A549 (cell line): ENCODE measurements around the gene RNGTT. TPM values are rescaled to one million over a fixed set of nuclear protein-coding genes. Genes with fewer than 3 reads are reported as not detected.
"Not testable (repeated sequence)": the region's sequence is repeated elsewhere in the genome, so short reads cannot be mapped to it uniquely, and the experiment has no call there.

Experiments
- ATAC-seq, 2 experiments: fragments of 200-7000 bp in 1 of 2; fragments of >200 bp in 1 of 2; cut with Nextera tagmentation in 1 of 2; cut with Tn5 transposase in 1 of 2; 3 replicates each; pipeline versions ENCODE4 v1.8.0 to v1.9.1; 2018 to 2020; ENCODE audit warnings: mild to moderate bottlenecking in 1 of 2, moderate library complexity in 1 of 2
- CTCF ChIA-PET: fragments of 300-600 bp; sonication (Branson Sonifier 250); formaldehyde crosslinking; extraction: SDS; loops from one replicate; lab custom pipeline; 2021; ENCODE audit warnings: antibody characterized with exemption, inconsistent platforms; lab: Yijun Ruan, JAX
- POLR2A ChIA-PET: fragments of 350-600 bp; formaldehyde crosslinking; extraction: SDS; loops from one replicate; lab custom pipeline; 2021; ENCODE audit warnings: antibody characterized with exemption, inconsistent platforms; lab: Yijun Ruan, JAX
- DNase-seq, 2 experiments: peaks; one replicate each; pipeline versions ENCODE4 v3.0.0 to v3.0.0-alpha.2; 2011 to 2016; ENCODE audit warnings: low read depth in 1 of 2, low spot score in 1 of 2
- FAIRE-seq: peaks from 2 replicates; lab custom pipeline; 2011; peaks lifted over from hg19 to GRCh38; lab: Jason Lieb, UNC
- H3K27ac ChIP-seq, 2 experiments: fragments of >200 bp; sonication (Bioruptor Twin); formaldehyde crosslinking; 3 replicates each; pipeline ENCODE4 v1.5.1; 2016 to 2017
- H3K4me1 ChIP-seq: fragments of >200 bp; sonication (Bioruptor Twin); formaldehyde crosslinking; 3 replicates; pipeline ENCODE4 v1.6.1; 2016
- H3K4me2 ChIP-seq: fragments of >200 bp; sonication (Bioruptor Twin); formaldehyde crosslinking; 3 replicates; pipeline ENCODE4 v1.6.1; 2016
- H3K4me3 ChIP-seq: fragments of >200 bp; sonication (Bioruptor Twin); formaldehyde crosslinking; 3 replicates; pipeline ENCODE4 v1.5.1; 2016
- H3K9me3 ChIP-seq: fragments of >200 bp; sonication (Bioruptor Twin); formaldehyde crosslinking; 3 replicates; pipeline ENCODE4 v1.6.1; 2016
- BCL3 ChIP-seq: fragments of >200 bp; sonication (Bioruptor Twin); formaldehyde crosslinking; IDR thresholded peaks from 3 replicates; pipeline ENCODE4 v1.6.1; 2016
- BHLHE40 ChIP-seq: IDR thresholded peaks from 2 replicates; pipeline ENCODE4 v1.6.1; 2012; ENCODE audit warnings: low read depth, low read length, inconsistent platforms
- EP300 ChIP-seq, 2 experiments: fragments of >200 bp; sonication (Bioruptor Twin); formaldehyde crosslinking; IDR thresholded peaks; 2 replicates in 1 of 2; 3 replicates in 1 of 2; pipeline ENCODE4 v1.6.1; 2016 to 2017
- FOSB ChIP-seq: fragments of 250-450 bp; sonication (Bioruptor Pico); IDR thresholded peaks from 2 replicates; pipeline ENCODE4 v1.5.0; 2020; ENCODE audit warnings: mild to moderate bottlenecking, moderate library complexity
- FOSL2 ChIP-seq, 2 experiments: fragments of 450-650 bp in 1 of 2; fragments of >200 bp in 1 of 2; sonication (Bioruptor Twin) in 1 of 2; formaldehyde crosslinking; IDR thresholded peaks; 2 replicates each; pipeline versions ENCODE4 v1.5.0 to v1.6.1; 2016 to 2020; ENCODE audit warnings: mild to moderate bottlenecking in 1 of 2, moderate library complexity in 1 of 2
- FOXS1 ChIP-seq: fragments of 250-450 bp; sonication (Bioruptor Pico); IDR thresholded peaks from 2 replicates; pipeline ENCODE4 v1.5.0; 2020; ENCODE audit warnings: mild to moderate bottlenecking, moderate library complexity
- GATA3 ChIP-seq: IDR thresholded peaks from 2 replicates; pipeline ENCODE4 v1.6.1; 2012; ENCODE audit warnings: borderline replicate concordance
- HEYL ChIP-seq: fragments of 250-450 bp; sonication (Bioruptor Pico); IDR thresholded peaks from 2 replicates; pipeline ENCODE4 v1.8.0; 2021; ENCODE audit warnings: mild to moderate bottlenecking, moderate library complexity
- HOXB13 ChIP-seq: fragments of 250-450 bp; sonication (Bioruptor Pico); IDR thresholded peaks from 2 replicates; pipeline ENCODE4 v1.5.0; 2020; ENCODE audit warnings: low read depth, mild to moderate bottlenecking, moderate library complexity
- JUNB ChIP-seq: fragments of >200 bp; sonication (Bioruptor Twin); formaldehyde crosslinking; IDR thresholded peaks from 2 replicates; pipeline ENCODE4 v1.6.1; 2016
- MAFK ChIP-seq: fragments of 450-650 bp; IDR thresholded peaks from 2 replicates; pipeline ENCODE4 v1.6.1; 2014; ENCODE audit not compliant: partially characterized antibody
- NPAS2 ChIP-seq: fragments of 250-450 bp; sonication (Bioruptor Pico); IDR thresholded peaks from 2 replicates; pipeline ENCODE4 v1.8.0; 2022; ENCODE audit warnings: mild to moderate bottlenecking, moderate library complexity, borderline replicate concordance
- RARB ChIP-seq: fragments of 250-450 bp; sonication (Bioruptor Pico); IDR thresholded peaks from 2 replicates; pipeline ENCODE4 v1.8.0; 2021; ENCODE audit warnings: mild to moderate bottlenecking, moderate library complexity
- RCOR1 ChIP-seq: fragments of 150-350 bp; IDR thresholded peaks from 2 replicates; pipeline ENCODE4 v1.6.1; 2014; ENCODE audit warnings: antibody characterized with exemption, low read length, low read depth
- USF2 ChIP-seq: fragments of 450-650 bp; IDR thresholded peaks from 2 replicates; pipeline ENCODE4 v1.6.1; 2014; ENCODE audit warnings: antibody characterized with exemption
- ZFP36 ChIP-seq: fragments of 450-650 bp; IDR thresholded peaks from 2 replicates; pipeline ENCODE4 v1.6.1; 2014; ENCODE audit warnings: borderline replicate concordance; ENCODE audit not compliant: partially characterized antibody
- ZNF302 ChIP-seq: fragments of 250-450 bp; sonication (Bioruptor Pico); IDR thresholded peaks from 2 replicates; pipeline ENCODE4 v1.9.0; 2021; ENCODE audit warnings: inconsistent platforms, mild to moderate bottlenecking, moderate library complexity
- WGBS: methylation state at CpG from one replicate; pipeline ENCODE4 v1.1.6; 2017; ENCODE audit errors: missing lambda C conversion rate; 5-methylcytosine and 5-hydroxymethylcytosine counted together
- polyA plus RNA-seq, 4 experiments: library from polyadenylated mRNA; depleted of rRNA in 3 of 4; stranded (reverse); fragments of >200 nt; fragmentation: RNase III in 1 of 4; extraction: RNeasy Plus Mini Kit Qiagen cat#74134 plus additional on column Dnase treatment in 1 of 4; gene quantifications; 2 replicates in 3 of 4; 3 replicates in 1 of 4; pipeline ENCODE4 v1.2.3, GENCODE V29; 2011 to 2017

RNGTT gene
- polyA plus RNA-seq, 2 of the 4 experiments (the other 2 are of a cell fraction) = 11.6 to 15.0 TPM

GRCh38 chr6:88730611-88731011 is 232.8 kb downstream of the RNGTT start:
- peak in 1 of 2 experiments; percentile 79; a peak in 3 of 6 replicates for ATAC-seq
- peaks cover 8% of the 10 kb centered on the region; the same call in 2 of the 3 replicates for H3K4me1 ChIP-seq
- H3K9me3 ChIP-seq = no peaks in the 10 kb centered on the region
- ChIA-PET POLR2A (no interaction called here), CTCF (no interaction called here)
- no peak for FAIRE-seq
- H3K4me3 ChIP-seq = no peak overlapping the region
- TF ChIP-seq BCL3 (no peak), FOSL2 (IDR thresholded peaks at IDR 0.05) (no peak), FOSL2 (CRISPR knock-in tag; IDR thresholded peaks at IDR 0.05) (0 out of 2 replicates have a peak, but pooled peaks have one; percentile 11), BHLHE40 (no peak), MAFK (no peak), GATA3 (peak; percentile 71)
- 91% methylated on average over 4 of the region's 4 CpGs for WGBS
- DNase-seq = peak; percentile 0 to 63
- no peak overlapping the region for H3K27ac ChIP-seq
- peak overlapping the region; percentile 41; the same call in 2 of the 3 replicates for H3K4me2 ChIP-seq

GRCh38 chr6:88728756-88729155 is 234.7 kb downstream of the RNGTT start:
- CTCF ChIA-PET = interaction anchor here (1.1 kb wide), 1 partner anchor 787 kb away, joined by 6 read pairs; no protein-coding TSS in a partner anchor
- Histone ChIP-seq H3K4me1 (peaks cover 8% of the 10 kb centered on the region; the same call in 2 of the 3 replicates), H3K4me3 (no peak overlapping the region), H3K27ac (no peak overlapping the region), H3K4me2 (no peak overlapping the region), H3K9me3 (no peaks in the 10 kb centered on the region)
- no peak for DNase-seq
- POLR2A ChIA-PET = no interaction called here
- ATAC-seq = no peak
- 94% methylated on average over 10 of the region's 10 CpGs for WGBS
- FAIRE-seq = no peak
- TF ChIP-seq RCOR1 (no peak), BHLHE40 (no peak), FOSL2 (IDR thresholded peaks at IDR 0.05) (no peak), FOSL2 (CRISPR knock-in tag; IDR thresholded peaks at IDR 0.05) (no peak), USF2 (no peak), RARB (CRISPR knock-in tag) (no peak), FOSB (CRISPR knock-in tag) (no peak), EP300 (IDR thresholded peaks at IDR 0.05) (no peak), HOXB13 (CRISPR knock-in tag) (no peak), ZFP36 (no peak), HEYL (CRISPR knock-in tag) (no peak), JUNB (no peak), FOXS1 (CRISPR knock-in tag) (no peak), NPAS2 (CRISPR knock-in tag) (no peak), ZNF302 (CRISPR knock-in tag) (no peak)

DNA sequence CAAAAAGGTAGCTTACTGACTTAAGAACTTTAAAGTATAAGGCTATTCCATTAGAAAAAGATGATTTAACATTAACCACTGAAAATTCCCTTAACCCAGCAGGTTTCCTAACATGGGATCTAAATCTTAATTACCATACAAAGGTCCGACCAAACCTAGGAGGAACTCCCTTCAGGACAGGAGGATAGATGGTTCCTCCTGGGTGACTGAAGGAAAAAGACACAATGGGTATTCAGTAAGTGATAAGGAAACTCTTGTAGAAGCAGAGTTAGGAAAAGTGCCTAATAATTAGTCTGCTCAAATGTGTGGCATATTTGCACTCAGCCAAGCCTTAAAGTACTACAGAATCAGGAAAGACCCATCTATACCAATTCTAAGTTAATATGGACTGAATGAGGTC is 237.0 kb downstream of the RNGTT start:
- POLR2A ChIA-PET, H3K4me1 ChIP-seq, H3K4me2 ChIP-seq, H3K9me3 ChIP-seq, DNase-seq, H3K4me3 ChIP-seq, FAIRE-seq, ATAC-seq, H3K27ac ChIP-seq: not testable (repeated sequence)
- 82% methylated on average over 1 of the region's 1 CpG for WGBS
- CTCF ChIA-PET = interaction anchor here (0.6 kb wide), 1 partner anchor 144 kb away, joined by 3 read pairs; no protein-coding TSS in a partner anchor
